WERI-Rb-1 (cell line): ENCODE data around the gene GAB1.

ENCODE experiments used
- DNase-seq: peaks from one replicate; pipeline ENCODE4 v3.0.0-alpha.2; 2020
- H3K27ac ChIP-seq: fragments of 250-450 bp; sonication (Bioruptor Pico); 2 replicates; pipeline ENCODE4 v1.5.1; 2020; ENCODE audit warnings: mild to moderate bottlenecking, moderate library complexity
- H3K27me3 ChIP-seq: fragments of 250-450 bp; sonication (Bioruptor Pico); 2 replicates; pipeline ENCODE4 v1.5.1; 2021; ENCODE audit warnings: mild to moderate bottlenecking, low read depth, moderate library complexity; ENCODE audit not compliant: insufficient read depth, severe bottlenecking
- H3K36me3 ChIP-seq: fragments of 250-450 bp; sonication (Bioruptor Pico); 2 replicates; pipeline ENCODE4 v1.5.1; 2020; ENCODE audit warnings: mild to moderate bottlenecking, moderate library complexity
- H3K4me3 ChIP-seq: 2 replicates; pipeline ENCODE4 v1.5.1; 2011; ENCODE audit warnings: low read depth, mild to moderate bottlenecking, control low read depth, low read length
- H3K9me3 ChIP-seq: fragments of 250-450 bp; sonication (Bioruptor Pico); 2 replicates; pipeline ENCODE4 v1.5.1; 2021; ENCODE audit warnings: mild to moderate bottlenecking, moderate library complexity; ENCODE audit not compliant: severe bottlenecking
- TF ChIP-seq, protein P1 (sequence below): IDR thresholded peaks from 2 replicates; pipeline ENCODE4 v1.5.1; 2011; ENCODE audit warnings: low read depth, mild to moderate bottlenecking, control low read depth, inconsistent platforms, low read length

The GAB1 gene

DNA sequence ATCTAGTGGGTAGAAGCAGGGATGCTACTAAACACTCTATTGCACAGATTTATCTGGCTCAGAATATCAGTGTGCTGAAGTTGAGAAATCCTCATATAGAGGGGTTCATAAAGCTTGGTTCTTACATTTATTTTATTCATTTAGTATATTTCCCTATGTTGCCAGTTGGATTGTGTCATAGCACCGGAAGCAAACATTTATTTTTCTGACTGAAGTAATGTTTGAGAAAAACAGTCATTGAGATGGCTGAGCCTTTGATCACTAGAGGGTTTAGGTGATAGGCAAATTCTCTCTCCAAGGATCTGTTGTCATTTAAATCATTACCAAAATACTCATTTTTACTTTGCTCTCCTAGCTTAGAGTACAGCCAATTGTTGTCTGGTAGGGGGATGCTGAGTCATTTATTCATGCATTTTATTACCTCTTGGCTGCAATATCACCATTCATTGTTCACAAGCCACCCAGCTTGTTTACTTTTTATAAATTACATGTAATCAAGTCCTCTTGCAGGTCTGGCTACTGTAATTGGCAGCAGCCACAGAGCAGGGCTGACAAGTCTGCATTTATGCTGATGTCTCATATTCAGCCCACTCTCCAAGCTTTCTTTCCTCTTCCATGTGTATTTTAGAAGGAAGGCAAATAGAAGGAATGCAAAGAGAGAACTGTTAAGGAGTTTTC lies 15.2 kb downstream of the GAB1 start:
- no peak overlapping the region for H3K4me3 ChIP-seq
- H3K9me3 ChIP-seq = no peaks in the 10 kb centered on the region
- no peaks in the 10 kb centered on the region for H3K36me3 ChIP-seq
- DNase-seq = no peak
- TF ChIP-seq, protein P1, sequence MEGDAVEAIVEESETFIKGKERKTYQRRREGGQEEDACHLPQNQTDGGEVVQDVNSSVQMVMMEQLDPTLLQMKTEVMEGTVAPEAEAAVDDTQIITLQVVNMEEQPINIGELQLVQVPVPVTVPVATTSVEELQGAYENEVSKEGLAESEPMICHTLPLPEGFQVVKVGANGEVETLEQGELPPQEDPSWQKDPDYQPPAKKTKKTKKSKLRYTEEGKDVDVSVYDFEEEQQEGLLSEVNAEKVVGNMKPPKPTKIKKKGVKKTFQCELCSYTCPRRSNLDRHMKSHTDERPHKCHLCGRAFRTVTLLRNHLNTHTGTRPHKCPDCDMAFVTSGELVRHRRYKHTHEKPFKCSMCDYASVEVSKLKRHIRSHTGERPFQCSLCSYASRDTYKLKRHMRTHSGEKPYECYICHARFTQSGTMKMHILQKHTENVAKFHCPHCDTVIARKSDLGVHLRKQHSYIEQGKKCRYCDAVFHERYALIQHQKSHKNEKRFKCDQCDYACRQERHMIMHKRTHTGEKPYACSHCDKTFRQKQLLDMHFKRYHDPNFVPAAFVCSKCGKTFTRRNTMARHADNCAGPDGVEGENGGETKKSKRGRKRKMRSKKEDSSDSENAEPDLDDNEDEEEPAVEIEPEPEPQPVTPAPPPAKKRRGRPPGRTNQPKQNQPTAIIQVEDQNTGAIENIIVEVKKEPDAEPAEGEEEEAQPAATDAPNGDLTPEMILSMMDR = no peak
- H3K27me3 ChIP-seq = no peaks in the 10 kb centered on the region
- no peak overlapping the region for H3K27ac ChIP-seq

DNA sequence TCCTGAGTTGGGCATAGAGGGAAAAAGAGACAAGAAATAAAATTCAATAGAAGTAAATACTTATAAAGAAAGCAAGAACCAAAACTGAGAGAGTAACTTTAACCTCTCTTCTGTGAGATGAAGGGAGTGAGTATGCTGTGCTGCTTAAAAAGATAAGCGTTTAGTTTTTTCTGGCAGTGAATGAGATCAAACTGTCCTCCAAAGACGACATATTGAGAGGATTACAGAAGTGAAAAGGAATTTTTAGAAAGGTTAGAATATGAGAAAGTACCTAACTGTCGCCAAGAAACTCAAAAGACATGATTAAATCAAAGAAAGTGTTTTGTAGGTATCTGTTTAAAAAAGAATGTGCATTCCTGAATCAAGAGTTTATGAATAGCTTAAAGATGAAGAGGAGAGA lies 16.0 kb downstream of the GAB1 start:
- no peaks in the 10 kb centered on the region for H3K9me3 ChIP-seq
- H3K27me3 ChIP-seq = no peaks in the 10 kb centered on the region
- H3K36me3 ChIP-seq = no peaks in the 10 kb centered on the region
- no peak for DNase-seq
- peak overlapping the region; percentile 19; the same call in 1 of the 2 replicates for H3K27ac ChIP-seq
- H3K4me3 ChIP-seq = no peak overlapping the region
- TF ChIP-seq, protein P1 = no peak

DNA sequence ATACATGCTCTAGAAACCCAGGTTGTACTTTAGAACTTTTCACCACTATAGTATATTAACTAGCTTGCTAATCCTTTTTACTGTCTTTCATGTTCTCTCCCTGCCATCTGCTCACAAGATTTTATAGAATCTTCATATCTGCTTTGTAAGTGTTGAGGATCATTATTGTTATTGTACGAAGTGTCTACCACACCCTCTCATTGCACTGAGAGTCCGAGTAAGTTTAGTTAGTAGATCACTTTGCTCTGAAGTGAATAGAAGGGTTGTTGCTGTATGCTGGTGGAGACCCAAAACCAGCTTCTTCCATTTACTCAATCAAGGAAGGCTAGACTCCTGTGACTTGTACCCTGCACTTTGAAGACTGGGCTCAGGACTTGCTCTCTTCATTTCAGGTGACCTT lies 17.1 kb downstream of the GAB1 start:
- Histone ChIP-seq H3K27ac (peak overlapping the region; percentile 13; the same call in 1 of the 2 replicates), H3K4me3 (no peak overlapping the region), H3K9me3 (no peaks in the 10 kb centered on the region), H3K27me3 (no peaks in the 10 kb centered on the region), H3K36me3 (no peaks in the 10 kb centered on the region)
- TF ChIP-seq, protein P1 = no peak
- no peak for DNase-seq

DNA sequence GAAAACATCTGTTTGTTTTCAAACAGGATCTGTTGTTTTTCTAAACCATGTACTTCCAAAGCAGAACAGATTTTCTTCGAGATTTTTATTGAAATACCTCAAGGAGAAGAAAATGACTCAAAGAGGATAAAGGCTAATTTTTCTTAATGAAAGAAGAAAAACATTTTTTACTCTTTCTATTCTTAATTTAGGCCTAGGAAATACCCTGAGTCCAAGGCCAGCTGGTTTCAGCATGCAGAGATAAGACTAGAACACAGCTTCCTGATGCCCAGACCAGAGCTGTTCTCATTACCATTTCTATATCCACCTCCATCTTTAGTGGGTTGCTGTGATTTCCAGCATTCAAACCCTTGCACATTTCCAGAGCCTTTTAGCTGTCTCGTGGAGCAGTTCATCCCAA lies 18.3 kb downstream of the GAB1 start:
- Histone ChIP-seq H3K27ac (no peak overlapping the region), H3K9me3 (no peaks in the 10 kb centered on the region), H3K4me3 (no peak overlapping the region), H3K27me3 (no peaks in the 10 kb centered on the region), H3K36me3 (no peaks in the 10 kb centered on the region)
- DNase-seq = no peak
- TF ChIP-seq, protein P1 = no peak

DNA sequence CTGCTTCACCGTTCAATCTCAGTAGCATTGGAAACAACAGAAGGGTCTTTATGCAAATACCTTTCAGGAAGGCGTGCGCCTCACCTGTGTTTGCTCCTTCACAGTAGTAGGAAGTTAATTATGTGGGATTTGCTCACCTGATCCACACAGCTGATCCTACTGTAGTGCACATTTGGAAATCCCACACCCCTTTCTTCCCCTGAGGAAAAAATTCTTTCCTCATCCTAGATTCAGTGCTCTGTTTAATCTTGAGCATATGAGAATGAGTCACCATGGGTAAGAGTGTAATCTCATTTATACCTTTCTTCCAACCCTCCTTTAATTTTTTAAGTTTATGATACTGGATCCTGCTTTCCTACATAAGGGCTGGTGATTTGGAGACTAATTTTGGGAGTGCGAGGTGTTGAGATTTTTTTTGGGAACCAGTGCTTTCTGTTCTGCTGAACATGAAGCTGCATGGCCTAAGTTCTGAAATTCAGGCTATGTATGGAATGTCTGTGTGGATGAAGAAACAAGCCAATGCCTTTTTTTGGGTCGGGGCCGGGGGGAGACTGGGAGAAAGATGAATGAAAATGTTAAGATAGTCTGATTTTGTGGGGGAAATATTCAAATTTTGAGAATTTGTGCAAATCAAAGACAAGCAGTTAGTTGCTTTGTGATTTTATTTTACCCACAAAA lies 19.0 kb downstream of the GAB1 start:
- TF ChIP-seq, protein P1 = no peak
- DNase-seq = no peak
- H3K36me3 ChIP-seq = no peaks in the 10 kb centered on the region
- no peak overlapping the region for H3K4me3 ChIP-seq
- no peaks in the 10 kb centered on the region for H3K9me3 ChIP-seq
- no peak overlapping the region for H3K27ac ChIP-seq
- H3K27me3 ChIP-seq = no peaks in the 10 kb centered on the region

DNA sequence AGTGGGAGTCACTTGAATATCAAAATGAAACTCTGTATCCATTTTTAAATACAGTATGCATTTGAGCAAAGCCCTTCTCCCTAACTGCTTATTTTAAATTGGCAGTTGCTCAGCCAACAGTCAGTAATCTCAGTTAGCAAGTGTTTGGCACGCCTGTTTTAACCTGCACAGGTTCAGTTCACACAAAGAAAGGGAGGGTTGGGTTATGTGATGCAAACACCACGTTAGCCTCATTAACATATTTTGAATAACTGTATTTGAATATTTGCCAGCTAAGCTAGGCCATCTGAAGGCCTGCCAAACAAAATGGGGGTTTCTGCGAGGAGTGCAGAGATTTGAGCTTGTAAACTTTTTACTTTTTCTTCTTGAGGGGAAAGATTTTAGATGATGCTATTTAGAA lies 19.8 kb downstream of the GAB1 start:
- Histone ChIP-seq H3K9me3 (no peaks in the 10 kb centered on the region), H3K4me3 (no peak overlapping the region), H3K27ac (no peak overlapping the region), H3K27me3 (no peaks in the 10 kb centered on the region), H3K36me3 (no peaks in the 10 kb centered on the region)
- TF ChIP-seq, protein P1 = no peak
- DNase-seq = no peak
